ENCODE results near the gene ADCY10. TPM values are rescaled to one million over a fixed set of nuclear protein-coding genes. Genes with fewer than 3 reads are reported as not detected.

The ADCY10 gene
- total RNA-seq, 4 donors from 2014 or later: not detected

DNA sequence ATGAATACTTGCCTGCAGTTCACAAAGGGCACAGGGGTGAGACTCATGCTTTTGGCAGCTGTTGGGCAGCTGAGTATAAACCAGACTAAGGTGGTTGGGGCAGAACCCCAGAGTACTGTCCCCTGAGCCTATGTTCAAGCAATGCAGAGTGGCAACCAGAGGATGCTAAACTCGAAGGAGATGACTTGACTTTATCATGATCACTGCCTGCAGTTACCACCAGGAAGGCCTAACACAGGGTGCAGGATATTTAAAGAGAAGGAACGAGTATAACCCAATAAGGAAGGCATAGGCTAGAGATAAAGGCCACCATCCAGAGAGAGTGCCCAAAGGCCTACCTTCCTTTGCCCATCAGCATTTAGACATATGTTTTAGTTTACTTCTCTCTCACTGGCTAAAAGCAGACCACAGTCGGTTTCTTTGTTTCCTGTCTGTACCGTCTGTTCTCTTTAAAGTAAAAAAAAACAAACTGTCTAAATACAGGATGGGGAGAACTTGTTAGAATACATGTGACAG, 108.8 kb downstream of the ADCY10 start:
- Histone ChIP-seq H3K9me3 (no peaks in the 10 kb centered on the region), H3K4me3 (no peak overlapping the region), H3K27ac (peak overlapping the region in 2 of 4 donors; percentile 29 to 31), H3K4me1 (peaks cover 0 to 34% (median 9%) of the 10 kb centered on the region in 3 donors), H3K27me3 (no peaks in the 10 kb centered on the region), H3K36me3 (no peaks in the 10 kb centered on the region)
- no peak for TF ChIP-seq CTCF (IDR thresholded peaks at IDR 0.05)
- peak in 1 of 4 donors; percentile 19 for TF ChIP-seq POLR2A (IDR thresholded peaks at IDR 0.05)
- intact Hi-C loops (cut with DNase I): no loop called here
- 73 to 75% methylated on average over 4 of the region's 4 CpGs for WGBS, 2 donors
- no peak for DNase-seq

- Histone ChIP-seq H3K4me1 (peaks cover 0 to 49% (median 20%) of the 10 kb centered on the region in 3 donors), H3K4me3 (peak overlapping the region in 1 of 4 donors; percentile 27), H3K9me3 (no peaks in the 10 kb centered on the region), H3K27me3 (no peaks in the 10 kb centered on the region), H3K36me3 (no peaks in the 10 kb centered on the region), H3K27ac (peak overlapping the region in 1 of 4 donors; percentile 21)
- DNase-seq: peak; percentile 75
- intact Hi-C loops (cut with DNase I): loop anchor here (5.0 kb wide), 1 partner anchor 86 kb away; no protein-coding TSS in a partner anchor
- 6 to 8% methylated on average over 7 to 12 of the region's 12 CpGs for WGBS, 2 donors
- TF ChIP-seq CTCF (IDR thresholded peaks at IDR 0.05): peak; percentile 91 to 99 (median 96)
- TF ChIP-seq POLR2A (IDR thresholded peaks at IDR 0.05): no peak
Observed at GRCh38 chr1:167803358-167804207, 110.4 kb downstream of the ADCY10 start.

GRCh38 chr1:167802235-167802634, 111.7 kb downstream of the ADCY10 start:
- H3K36me3 ChIP-seq: no peaks in the 10 kb centered on the region
- no peak overlapping the region for H3K4me3 ChIP-seq
- WGBS, 2 donors: 85 to 91% methylated on average over 4 of the region's 4 CpGs
- H3K27me3 ChIP-seq: no peaks in the 10 kb centered on the region
- H3K27ac ChIP-seq: no peak overlapping the region
- TF ChIP-seq CTCF (IDR thresholded peaks at IDR 0.05): no peak
- no peak for TF ChIP-seq POLR2A (IDR thresholded peaks at IDR 0.05)
- DNase-seq: no peak
- intact Hi-C loops (cut with DNase I): loop anchor here (5.0 kb wide), 1 partner anchor 85 kb away; no protein-coding TSS in a partner anchor
- no peaks in the 10 kb centered on the region for H3K9me3 ChIP-seq
- H3K4me1 ChIP-seq: peaks cover 2 to 62% (median 30%) of the 10 kb centered on the region in 3 donors

- intact Hi-C loops (cut with DNase I): loop anchor here (5.0 kb wide), 1 partner anchor 83 kb away; no protein-coding TSS in a partner anchor
- Histone ChIP-seq H3K27ac (peak overlapping the region in 2 of 4 donors; percentile 9 to 35), H3K36me3 (no peaks in the 10 kb centered on the region), H3K9me3 (no peaks in the 10 kb centered on the region), H3K4me3 (no peak overlapping the region), H3K27me3 (no peaks in the 10 kb centered on the region), H3K4me1 (peaks cover 16 to 82% (median 48%) of the 10 kb centered on the region in 3 donors)
- no peak for DNase-seq
- no peak for TF ChIP-seq POLR2A (IDR thresholded peaks at IDR 0.05)
- TF ChIP-seq CTCF (IDR thresholded peaks at IDR 0.05): no peak
- WGBS, 2 donors: 54 to 57% methylated on average over 3 of the region's 3 CpGs
Observed at GRCh38 chr1:167800251-167800650, 113.7 kb downstream of the ADCY10 start.

DNA sequence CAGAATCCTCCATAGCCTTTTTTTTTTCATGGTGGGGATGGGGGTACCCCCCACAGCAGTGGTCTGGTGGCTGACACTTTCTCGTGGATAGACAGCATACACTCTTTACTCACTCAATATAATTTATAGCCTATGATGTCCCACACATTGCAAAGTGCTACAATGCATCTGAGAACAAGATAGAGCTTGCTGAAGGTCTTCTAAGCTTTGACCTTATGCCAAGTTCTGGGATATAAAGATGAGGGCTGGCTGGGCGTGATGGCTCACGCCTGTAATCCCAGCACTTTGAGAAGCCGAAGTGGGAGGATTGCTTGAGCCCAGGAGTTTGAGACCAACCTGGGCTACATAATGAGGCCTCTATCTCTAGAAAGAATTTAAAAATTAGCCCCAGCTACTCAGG, 114.2 kb downstream of the ADCY10 start:
- 28 to 43% methylated on average over 3 to 4 of the region's 4 CpGs for WGBS, 2 donors
- TF ChIP-seq POLR2A (IDR thresholded peaks at IDR 0.05): no peak
- TF ChIP-seq CTCF (IDR thresholded peaks at IDR 0.05): no peak
- no peak for DNase-seq
- H3K4me3 ChIP-seq: no peak overlapping the region
- H3K9me3 ChIP-seq: no peaks in the 10 kb centered on the region
- peak overlapping the region in 2 of 4 donors; percentile 9 to 35 for H3K27ac ChIP-seq
- H3K36me3 ChIP-seq: no peaks in the 10 kb centered on the region
- peaks cover 16 to 82% (median 53%) of the 10 kb centered on the region in 3 donors for H3K4me1 ChIP-seq
- H3K27me3 ChIP-seq: no peaks in the 10 kb centered on the region
- intact Hi-C loops (cut with DNase I): loop anchor here (5.0 kb wide), 1 partner anchor 82 kb away; no protein-coding TSS in a partner anchor

All from esophagus squamous epithelium (tissue), 5 donors.